ENCODE data around the gene SLC26A2.
"Not testable (repeated sequence)": the region's sequence is repeated elsewhere in the genome, so short reads cannot be mapped to it uniquely, and the experiment has no call there.

DNA sequence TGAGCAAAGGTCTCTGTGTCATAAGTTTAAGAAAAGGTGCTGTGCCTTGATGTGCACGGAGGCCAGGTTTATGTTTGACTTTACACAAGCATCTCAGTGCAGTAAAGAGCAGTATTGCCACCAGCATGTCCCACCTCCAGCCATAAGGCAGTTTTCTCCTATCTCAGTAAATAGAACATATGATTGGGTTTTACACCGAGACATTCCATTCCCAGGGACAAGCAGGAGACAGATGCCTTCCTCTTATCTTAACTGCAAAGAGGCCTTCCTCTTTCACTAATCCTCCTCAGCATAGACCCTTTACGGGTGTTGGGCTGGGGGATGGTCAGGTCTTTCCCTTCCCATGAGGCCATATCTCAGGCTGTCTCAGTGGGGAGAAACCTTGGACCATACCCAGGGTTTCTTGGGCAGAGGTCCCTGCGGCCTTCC, 17.8 kb upstream of the SLC26A2 start:
- TF ChIP-seq, protein P1, sequence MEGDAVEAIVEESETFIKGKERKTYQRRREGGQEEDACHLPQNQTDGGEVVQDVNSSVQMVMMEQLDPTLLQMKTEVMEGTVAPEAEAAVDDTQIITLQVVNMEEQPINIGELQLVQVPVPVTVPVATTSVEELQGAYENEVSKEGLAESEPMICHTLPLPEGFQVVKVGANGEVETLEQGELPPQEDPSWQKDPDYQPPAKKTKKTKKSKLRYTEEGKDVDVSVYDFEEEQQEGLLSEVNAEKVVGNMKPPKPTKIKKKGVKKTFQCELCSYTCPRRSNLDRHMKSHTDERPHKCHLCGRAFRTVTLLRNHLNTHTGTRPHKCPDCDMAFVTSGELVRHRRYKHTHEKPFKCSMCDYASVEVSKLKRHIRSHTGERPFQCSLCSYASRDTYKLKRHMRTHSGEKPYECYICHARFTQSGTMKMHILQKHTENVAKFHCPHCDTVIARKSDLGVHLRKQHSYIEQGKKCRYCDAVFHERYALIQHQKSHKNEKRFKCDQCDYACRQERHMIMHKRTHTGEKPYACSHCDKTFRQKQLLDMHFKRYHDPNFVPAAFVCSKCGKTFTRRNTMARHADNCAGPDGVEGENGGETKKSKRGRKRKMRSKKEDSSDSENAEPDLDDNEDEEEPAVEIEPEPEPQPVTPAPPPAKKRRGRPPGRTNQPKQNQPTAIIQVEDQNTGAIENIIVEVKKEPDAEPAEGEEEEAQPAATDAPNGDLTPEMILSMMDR (IDR thresholded peaks at IDR 0.05), result not testable (repeated sequence)
- TF ChIP-seq POLR2A, POLR2AphosphoS5 (IDR thresholded peaks at IDR 0.05): not testable (repeated sequence)
